SK-N-SH (cell line): ENCODE measurements around the gene ANXA7. TPM values are rescaled to one million over a fixed set of nuclear protein-coding genes. Genes with fewer than 3 reads are reported as not detected.

Experiments used
- CTCF ChIA-PET: fragments of 300-600, 350-600 bp; formaldehyde crosslinking; extraction: SDS; loops from one replicate; lab custom pipeline; 2021; lab: Yijun Ruan, JAX
- POLR2A ChIA-PET: fragments of 350-600 bp; sonication (Branson Sonifier 250); formaldehyde crosslinking; extraction: SDS; loops from one replicate; lab custom pipeline; 2020; ENCODE audit warnings: antibody characterized with exemption, inconsistent platforms; lab: Yijun Ruan, JAX
- DNase-seq: peaks from one replicate; pipeline ENCODE4 v3.0.0; 2012
- H2AFZ ChIP-seq: fragments of 200-600 bp; sonication (generic); 2 replicates; pipeline ENCODE4 v1.8.1; 2016; ENCODE audit warnings: antibody characterized with exemption, mild to moderate bottlenecking, low read depth
- H3F3A ChIP-seq: fragments of 200-600 bp; sonication (generic); replicated peaks from 2 replicates; pipeline ENCODE3; 2016; ENCODE audit warnings: antibody characterized with exemption, mild to moderate bottlenecking; ENCODE audit not compliant: insufficient read depth
- H3K27ac ChIP-seq, 2 experiments: fragments of 200-500 bp in 1 of 2; fragments of 200-600 bp in 1 of 2; sonication (Bioruptor generic) in 1 of 2; sonication (generic), shearing (Covaris generic) in 1 of 2; 2 replicates each; pipeline versions ENCODE4 v1.5.1 to v1.6.1; 2014 to 2016; ENCODE audit warnings: low read depth in 2 of 2, inconsistent platforms in 1 of 2, low read length in 1 of 2, mild to moderate bottlenecking in 1 of 2, mixed read lengths in 1 of 2
- H3K27me3 ChIP-seq: fragments of 200-600 bp; sonication (generic), shearing (Covaris generic); 2 replicates; pipeline ENCODE4 v1.6.1; 2016; ENCODE audit warnings: mixed run types; ENCODE audit not compliant: insufficient read depth
- H3K36me3 ChIP-seq, 2 experiments: fragments of 200-500 bp in 1 of 2; fragments of 200-600 bp in 1 of 2; sonication (Bioruptor generic) in 1 of 2; sonication (generic) in 1 of 2; replicated peaks in 1 of 2; 2 replicates each; pipeline versions ENCODE3 to v1.5.1; 2014 to 2016; ENCODE audit warnings: low read length in 1 of 2, mild to moderate bottlenecking in 1 of 2; ENCODE audit not compliant: insufficient read depth in 2 of 2, control insufficient read depth in 1 of 2
- H3K4me1 ChIP-seq, 2 experiments: fragments of 200-500 bp in 1 of 2; fragments of 200-600 bp in 1 of 2; sonication (Bioruptor generic) in 1 of 2; sonication (generic), shearing (Covaris generic) in 1 of 2; 2 replicates each; pipeline versions ENCODE4 v1.5.1 to v1.6.1; 2014 to 2016; ENCODE audit warnings: low read depth in 1 of 2, low read length in 1 of 2, mixed run types in 1 of 2; ENCODE audit not compliant: insufficient read depth in 2 of 2, control insufficient read depth in 1 of 2
- H3K4me2 ChIP-seq: fragments of 200-600 bp; sonication (generic), shearing (Covaris generic); 2 replicates; pipeline ENCODE4 v1.6.1; 2017; ENCODE audit warnings: mixed run types
- H3K4me3 ChIP-seq, 2 experiments: fragments of 200-500 bp in 1 of 2; fragments of 200-600 bp in 1 of 2; sonication (Bioruptor generic) in 1 of 2; sonication (generic), shearing (Covaris generic) in 1 of 2; 2 replicates each; pipeline versions ENCODE4 v1.5.1 to v1.8.1; 2014 to 2016; ENCODE audit warnings: low read depth in 2 of 2, inconsistent platforms in 1 of 2, low read length in 1 of 2, mild to moderate bottlenecking in 1 of 2, mixed read lengths in 1 of 2, moderate library complexity in 1 of 2
- H3K79me2 ChIP-seq: fragments of 200-600 bp; sonication (generic); 2 replicates; pipeline ENCODE4 v1.8.1; 2017; ENCODE audit warnings: mild to moderate bottlenecking; ENCODE audit not compliant: insufficient read depth
- H3K9ac ChIP-seq: fragments of 200-600 bp; sonication (generic); 2 replicates; pipeline ENCODE4 v1.6.1; 2017; ENCODE audit warnings: mixed run types
- H3K9me2 ChIP-seq: fragments of 200-600 bp; sonication (generic); 2 replicates; pipeline ENCODE4 v1.6.1; 2017; ENCODE audit warnings: mixed run types
- H3K9me3 ChIP-seq: fragments of 200-600 bp; sonication (generic); 2 replicates; pipeline ENCODE4 v1.6.1; 2017; ENCODE audit warnings: mixed run types, mild to moderate bottlenecking, moderate library complexity
- H4K20me1 ChIP-seq: fragments of 200-600 bp; sonication (generic); 2 replicates; pipeline ENCODE4 v1.6.1; 2017; ENCODE audit warnings: mild to moderate bottlenecking, mixed run types; ENCODE audit not compliant: insufficient read depth
- ELF1 ChIP-seq: IDR thresholded peaks from 2 replicates; pipeline ENCODE4 v1.4.0; 2012
- EP300 ChIP-seq, 2 experiments: IDR thresholded peaks; 2 replicates each; pipeline versions ENCODE4 v1.4.0 to v1.6.1; 2012; ENCODE audit warnings: borderline replicate concordance in 1 of 2, low read depth in 1 of 2, low read length in 1 of 2
- FOSL2 ChIP-seq: IDR thresholded peaks from 2 replicates; pipeline ENCODE4 v1.4.0; 2012; ENCODE audit warnings: low read depth, mild to moderate bottlenecking, moderate library complexity, borderline replicate concordance
- FOXJ3 ChIP-seq: sonication (generic); formaldehyde crosslinking; IDR thresholded peaks from 2 replicates; pipeline ENCODE4 v1.5.1; 2020; ENCODE audit warnings: mild to moderate bottlenecking, missing genetic modification reagents
- JUND ChIP-seq: IDR thresholded peaks from 2 replicates; pipeline ENCODE4 v1.4.0; 2012
- MXI1 ChIP-seq: IDR thresholded peaks from 2 replicates; pipeline ENCODE4 v1.6.1; 2012; ENCODE audit warnings: mild to moderate bottlenecking, low read depth, low read length, improper control_type of control experiment
- NFIC ChIP-seq: IDR thresholded peaks from 2 replicates; pipeline ENCODE4 v1.4.0; 2012; ENCODE audit warnings: borderline replicate concordance
- RFX5 ChIP-seq: IDR thresholded peaks from 2 replicates; pipeline ENCODE4 v1.6.1; 2012; ENCODE audit warnings: mild to moderate bottlenecking, improper control_type of control experiment, low read length
- RXRA ChIP-seq: IDR thresholded peaks from 2 replicates; pipeline ENCODE4 v1.4.0; 2012; ENCODE audit warnings: low read depth, mild to moderate bottlenecking, borderline replicate concordance
- SIN3A ChIP-seq: IDR thresholded peaks from 2 replicates; pipeline ENCODE4 v1.6.1; 2012; ENCODE audit warnings: low read depth, mild to moderate bottlenecking, low read length, moderate library complexity, borderline replicate concordance
- SMC3 ChIP-seq: IDR thresholded peaks from 2 replicates; pipeline ENCODE4 v1.6.1; 2012; ENCODE audit warnings: low read depth, low read length, improper control_type of control experiment
- TAF1 ChIP-seq: IDR thresholded peaks from 2 replicates; pipeline ENCODE4 v1.6.1; 2012; ENCODE audit warnings: low read depth, mild to moderate bottlenecking, low read length, moderate library complexity, borderline replicate concordance
- TCF12 ChIP-seq: IDR thresholded peaks from 2 replicates; pipeline ENCODE4 v1.4.0; 2012
- WGBS: methylation state at CpG from one replicate; pipeline ENCODE4 v1.1.6; 2017; ENCODE audit warnings: low lambda C conversion rate; 5-methylcytosine and 5-hydroxymethylcytosine counted together
- polyA plus RNA-seq, 3 experiments: library from polyadenylated mRNA; depleted of rRNA; stranded (reverse); fragments of >200 nt; gene quantifications; 2 replicates each; pipeline ENCODE4 v1.2.3, GENCODE V29; 2012
- TF ChIP-seq, protein P1 (sequence below): IDR thresholded peaks from 2 replicates; pipeline ENCODE4 v1.4.0; 2012; ENCODE audit warnings: low read depth, borderline replicate concordance
- TF ChIP-seq, protein P2 (sequence below): IDR thresholded peaks from 2 replicates; pipeline ENCODE4; 2012
- TF ChIP-seq, protein P3 (sequence below): fragments of 150-350 bp; IDR thresholded peaks from 2 replicates; pipeline ENCODE4 v1.6.1; 2017; ENCODE audit warnings: antibody characterized with exemption, low read length, low read depth, borderline replicate concordance
- TF ChIP-seq, protein P4 (sequence below): IDR thresholded peaks from 2 replicates; pipeline ENCODE4 v1.4.0; 2012; ENCODE audit warnings: low read depth
- TF ChIP-seq, protein P5 (sequence below): IDR thresholded peaks from 2 replicates; pipeline ENCODE4 v1.4.0; 2012; ENCODE audit warnings: low read depth, borderline replicate concordance

ANXA7 gene
- polyA plus RNA-seq, 1 of the 3 experiments (the other 2 are of a cell fraction): 65.7 TPM

DNA sequence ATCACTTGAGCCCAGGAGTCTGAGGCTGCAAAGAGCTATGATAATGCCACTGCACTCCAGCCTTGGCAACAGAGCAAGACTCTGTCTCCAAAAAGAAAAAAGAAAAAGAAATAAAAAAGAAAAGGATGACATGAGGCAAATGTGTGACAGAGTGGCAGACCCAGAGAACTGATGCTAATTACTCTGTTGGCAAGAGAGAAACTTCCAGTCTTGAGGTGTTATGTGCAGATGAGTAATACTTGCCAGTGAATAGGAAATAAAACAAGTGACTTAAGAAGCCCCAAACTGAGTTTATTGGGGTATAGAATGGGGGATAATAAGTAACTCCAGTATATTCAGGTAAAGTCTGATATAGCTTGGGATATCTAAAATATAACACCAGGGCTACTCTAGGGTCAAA, 9.5 kb upstream of the ANXA7 start:
- ChIA-PET POLR2A (no interaction called here), CTCF (no interaction called here)
- H3K4me2 ChIP-seq: no peak overlapping the region
- no peak overlapping the region for H3K9ac ChIP-seq
- H2AFZ ChIP-seq: no peak overlapping the region
- H3K36me3 ChIP-seq: peaks cover 16 to 36% of the 10 kb centered on the region in 2 experiments
- no peak for DNase-seq
- no peaks in the 10 kb centered on the region for H3K9me3 ChIP-seq
- no peak overlapping the region for H3K27ac ChIP-seq
- peaks cover 3% of the 10 kb centered on the region for H3F3A ChIP-seq
- no peaks in the 10 kb centered on the region for H3K79me2 ChIP-seq
- no peaks in the 10 kb centered on the region for H3K27me3 ChIP-seq
- H3K9me2 ChIP-seq: no peaks in the 10 kb centered on the region
- no peaks in the 10 kb centered on the region for H3K4me1 ChIP-seq
- no peak overlapping the region for H3K4me3 ChIP-seq
- no peaks in the 10 kb centered on the region for H4K20me1 ChIP-seq
- TF ChIP-seq, protein P1, sequence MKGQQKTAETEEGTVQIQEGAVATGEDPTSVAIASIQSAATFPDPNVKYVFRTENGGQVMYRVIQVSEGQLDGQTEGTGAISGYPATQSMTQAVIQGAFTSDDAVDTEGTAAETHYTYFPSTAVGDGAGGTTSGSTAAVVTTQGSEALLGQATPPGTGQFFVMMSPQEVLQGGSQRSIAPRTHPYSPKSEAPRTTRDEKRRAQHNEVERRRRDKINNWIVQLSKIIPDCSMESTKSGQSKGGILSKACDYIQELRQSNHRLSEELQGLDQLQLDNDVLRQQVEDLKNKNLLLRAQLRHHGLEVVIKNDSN: no peak
- TF ChIP-seq JUND: no peak

DNA sequence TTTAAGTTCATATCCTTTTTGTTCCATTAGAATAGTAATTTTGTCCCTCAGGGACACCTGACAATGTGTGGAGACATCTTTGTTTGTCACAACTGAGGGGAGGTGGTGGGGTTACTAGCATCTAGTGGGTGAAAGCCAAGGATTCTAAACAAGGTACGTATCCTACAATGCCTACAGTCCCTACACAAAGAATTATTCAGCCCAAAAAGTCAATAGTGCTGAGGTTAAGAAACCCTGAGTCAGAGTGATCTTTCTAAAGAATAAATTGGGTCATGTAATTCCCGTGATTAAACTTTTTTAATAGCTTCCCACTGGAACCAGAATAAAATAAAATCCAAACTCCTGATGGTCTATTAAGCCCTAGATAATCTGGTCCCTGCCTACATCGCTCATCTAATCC, 2.7 kb upstream of the ANXA7 start:
- CTCF ChIA-PET: interaction anchor here (1.3 kb wide), 1 partner anchor 16 kb away, joined by 3 read pairs; no protein-coding TSS in a partner anchor
- DNase-seq: no peak
- Histone ChIP-seq H4K20me1 (no peaks in the 10 kb centered on the region), H3K27me3 (no peaks in the 10 kb centered on the region), H3K36me3 (no peaks in the 10 kb centered on the region), H3K4me2 (no peak overlapping the region), H3K27ac (no peak overlapping the region), H3K79me2 (peaks cover 22% of the 10 kb centered on the region), H3K9me3 (no peaks in the 10 kb centered on the region), H3F3A (peaks cover 11% of the 10 kb centered on the region), H2AFZ (no peak overlapping the region), H3K9me2 (no peaks in the 10 kb centered on the region), H3K4me1 (peaks cover 7 to 8% of the 10 kb centered on the region in 2 experiments; a peak in 1 of 4 replicates), H3K4me3 (no peak overlapping the region), H3K9ac (no peak overlapping the region)
- POLR2A ChIA-PET: interaction anchor here (0.7 kb wide), 1 partner anchor 280 kb away, joined by 4 read pairs; no protein-coding TSS in a partner anchor
- WGBS: 87% methylated on average over 3 of the region's 3 CpGs
- TF ChIP-seq FOSL2: no peak
- no peak for TF ChIP-seq RXRA
- no peak for TF ChIP-seq TCF12
- TF ChIP-seq FOXJ3 (CRISPR knock-in tag): no peak
- TF ChIP-seq, protein P2, sequence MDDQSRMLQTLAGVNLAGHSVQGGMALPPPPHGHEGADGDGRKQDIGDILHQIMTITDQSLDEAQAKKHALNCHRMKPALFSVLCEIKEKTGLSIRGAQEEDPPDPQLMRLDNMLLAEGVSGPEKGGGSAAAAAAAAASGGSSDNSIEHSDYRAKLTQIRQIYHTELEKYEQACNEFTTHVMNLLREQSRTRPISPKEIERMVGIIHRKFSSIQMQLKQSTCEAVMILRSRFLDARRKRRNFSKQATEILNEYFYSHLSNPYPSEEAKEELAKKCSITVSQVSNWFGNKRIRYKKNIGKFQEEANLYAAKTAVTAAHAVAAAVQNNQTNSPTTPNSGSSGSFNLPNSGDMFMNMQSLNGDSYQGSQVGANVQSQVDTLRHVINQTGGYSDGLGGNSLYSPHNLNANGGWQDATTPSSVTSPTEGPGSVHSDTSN: no peak
- TF ChIP-seq, protein P3, sequence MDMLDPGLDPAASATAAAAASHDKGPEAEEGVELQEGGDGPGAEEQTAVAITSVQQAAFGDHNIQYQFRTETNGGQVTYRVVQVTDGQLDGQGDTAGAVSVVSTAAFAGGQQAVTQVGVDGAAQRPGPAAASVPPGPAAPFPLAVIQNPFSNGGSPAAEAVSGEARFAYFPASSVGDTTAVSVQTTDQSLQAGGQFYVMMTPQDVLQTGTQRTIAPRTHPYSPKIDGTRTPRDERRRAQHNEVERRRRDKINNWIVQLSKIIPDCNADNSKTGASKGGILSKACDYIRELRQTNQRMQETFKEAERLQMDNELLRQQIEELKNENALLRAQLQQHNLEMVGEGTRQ: no peak
- TF ChIP-seq SIN3A: no peak
- TF ChIP-seq RFX5: no peak
- no peak for TF ChIP-seq EP300 (IDR thresholded peaks at IDR 0.05; ENCODE audit: borderline replicate concordance in 1 of 2, low read depth in 1 of 2, low read length in 1 of 2)
- TF ChIP-seq MXI1: no peak
- no peak for TF ChIP-seq SMC3
- TF ChIP-seq, protein P4, sequence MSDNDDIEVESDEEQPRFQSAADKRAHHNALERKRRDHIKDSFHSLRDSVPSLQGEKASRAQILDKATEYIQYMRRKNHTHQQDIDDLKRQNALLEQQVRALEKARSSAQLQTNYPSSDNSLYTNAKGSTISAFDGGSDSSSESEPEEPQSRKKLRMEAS: no peak
- TF ChIP-seq NFIC: no peak
- TF ChIP-seq TAF1: no peak
- TF ChIP-seq, protein P1: no peak
- TF ChIP-seq ELF1: no peak
- TF ChIP-seq, protein P5, sequence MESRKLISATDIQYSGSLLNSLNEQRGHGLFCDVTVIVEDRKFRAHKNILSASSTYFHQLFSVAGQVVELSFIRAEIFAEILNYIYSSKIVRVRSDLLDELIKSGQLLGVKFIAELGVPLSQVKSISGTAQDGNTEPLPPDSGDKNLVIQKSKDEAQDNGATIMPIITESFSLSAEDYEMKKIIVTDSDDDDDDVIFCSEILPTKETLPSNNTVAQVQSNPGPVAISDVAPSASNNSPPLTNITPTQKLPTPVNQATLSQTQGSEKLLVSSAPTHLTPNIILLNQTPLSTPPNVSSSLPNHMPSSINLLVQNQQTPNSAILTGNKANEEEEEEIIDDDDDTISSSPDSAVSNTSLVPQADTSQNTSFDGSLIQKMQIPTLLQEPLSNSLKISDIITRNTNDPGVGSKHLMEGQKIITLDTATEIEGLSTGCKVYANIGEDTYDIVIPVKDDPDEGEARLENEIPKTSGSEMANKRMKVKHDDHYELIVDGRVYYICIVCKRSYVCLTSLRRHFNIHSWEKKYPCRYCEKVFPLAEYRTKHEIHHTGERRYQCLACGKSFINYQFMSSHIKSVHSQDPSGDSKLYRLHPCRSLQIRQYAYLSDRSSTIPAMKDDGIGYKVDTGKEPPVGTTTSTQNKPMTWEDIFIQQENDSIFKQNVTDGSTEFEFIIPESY: no peak
